Activated T-helper 9 cell treated with anti-CD3 and anti-CD28 coated beads, Interleukin-2, amount 50 U/mL, for 16 hours (primary cell): Measurements from ENCODE around the gene KIF21B.
A peak's percentile ranks its signal among the peaks of the same experiment; 100 is the strongest.

Experiments
- DNase-seq: peaks from one replicate; pipeline ENCODE4 v3.0.0-alpha.2; 2020; ENCODE audit warnings: low read depth

The KIF21B gene

DNA sequence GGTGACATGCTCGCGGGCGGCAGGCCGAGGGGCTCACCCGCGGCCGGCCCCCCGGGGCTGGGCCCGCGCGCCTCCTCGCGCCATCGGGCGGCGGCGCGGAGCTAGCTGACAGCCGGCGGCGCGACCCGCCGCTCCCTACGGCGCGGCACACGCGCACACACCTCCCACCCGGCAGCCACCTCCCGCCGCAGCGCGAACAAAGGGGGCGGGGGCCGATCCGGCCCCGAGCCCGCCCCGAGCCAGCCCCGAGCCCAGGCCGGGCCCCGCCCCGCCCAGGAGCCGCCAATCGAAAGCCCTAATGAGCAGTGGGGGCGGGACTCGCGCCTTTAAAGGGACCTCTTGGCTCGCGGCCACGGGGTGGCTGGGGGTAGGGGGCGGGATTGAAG lies at the start of gene KIF21B:
TSS of gene KIF21B (minus strand) at position 198 of the 386 bp plus-strand sequence. CDS start 331 bp downstream, outside the sequence.
- DNase-seq: peak; percentile 89

- no peak for DNase-seq
These were observed 49.4 kb upstream of the KIF21B start for GRCh38 chr1:201072922-201073321.

DNA sequence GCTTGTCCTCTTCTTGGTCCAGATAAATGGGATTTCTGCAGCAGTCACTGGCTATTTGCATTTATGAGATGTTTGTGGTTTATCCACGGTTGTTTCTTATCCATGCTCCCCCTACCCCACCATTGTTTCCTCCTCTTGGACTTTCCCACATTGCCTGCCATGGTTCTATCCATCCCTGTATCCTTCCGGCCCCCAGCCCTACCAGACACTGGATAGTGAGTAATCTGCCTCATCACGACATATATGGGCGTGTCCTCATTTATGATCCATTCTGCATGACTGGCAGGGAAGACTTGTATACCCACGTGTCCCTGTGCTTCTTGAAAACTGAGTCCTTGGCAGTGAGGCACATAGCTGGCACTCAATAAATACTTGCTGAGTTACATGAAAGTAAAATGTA lies 48.6 kb upstream of the KIF21B start:
- DNase-seq: no peak

GRCh38 chr1:201069636-201070035 lies 46.1 kb upstream of the KIF21B start:
- DNase-seq: no peak

GRCh38 chr1:201068976-201069375 lies 45.5 kb upstream of the KIF21B start:
- DNase-seq: no peak

GRCh38 chr1:201066986-201067385 lies 43.5 kb upstream of the KIF21B start:
- DNase-seq: no peak

DNA sequence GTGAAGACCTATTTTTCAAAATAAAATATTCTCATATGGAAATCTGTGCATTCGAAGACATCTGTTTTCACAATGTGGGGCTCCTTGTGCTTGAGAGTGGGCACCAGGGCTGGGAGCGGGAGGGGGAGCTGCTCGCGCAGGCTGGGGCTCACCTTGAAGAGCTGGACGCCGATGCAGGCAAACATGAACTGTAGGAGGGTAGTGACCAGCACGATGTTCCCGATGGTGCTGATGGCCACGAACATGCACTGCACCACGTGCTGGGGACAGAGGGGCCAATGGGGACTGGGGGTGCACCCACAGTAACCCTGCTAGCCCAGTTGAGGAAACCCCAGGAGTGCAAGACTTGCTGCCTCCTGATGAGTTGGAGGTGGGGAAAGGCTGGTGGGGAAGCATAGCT lies 42.2 kb upstream of the KIF21B start:
- DNase-seq: no peak

DNA sequence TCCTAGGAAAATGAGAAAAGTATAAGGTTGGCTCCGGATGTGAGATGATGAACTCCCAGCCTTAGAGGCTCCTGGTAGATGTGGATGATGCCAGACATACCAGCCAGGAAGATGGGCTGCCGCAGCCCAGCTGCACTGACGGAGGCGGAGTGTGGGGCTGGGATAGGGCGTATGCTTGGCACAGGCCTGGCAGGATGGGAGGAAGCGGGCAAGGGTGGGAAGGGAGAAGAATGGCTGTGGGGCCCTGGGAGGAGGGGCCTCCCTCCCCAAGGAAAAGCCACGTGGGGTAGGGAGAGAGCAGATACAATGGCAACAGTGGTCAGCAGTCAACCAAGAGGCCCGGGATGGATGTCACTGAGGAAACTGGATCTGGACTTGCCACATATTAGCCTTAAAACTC lies 41.3 kb upstream of the KIF21B start:
- no peak for DNase-seq

GRCh38 chr1:201063145-201063544 lies 39.6 kb upstream of the KIF21B start:
- DNase-seq: no peak

- DNase-seq: no peak
These were observed 39.1 kb upstream of the KIF21B start for GRCh38 chr1:201062511-201063091.

GRCh38 chr1:201061886-201062285 lies 38.4 kb upstream of the KIF21B start:
- DNase-seq: no peak

GRCh38 chr1:201061049-201061448 lies 37.5 kb upstream of the KIF21B start:
- no peak for DNase-seq

DNA sequence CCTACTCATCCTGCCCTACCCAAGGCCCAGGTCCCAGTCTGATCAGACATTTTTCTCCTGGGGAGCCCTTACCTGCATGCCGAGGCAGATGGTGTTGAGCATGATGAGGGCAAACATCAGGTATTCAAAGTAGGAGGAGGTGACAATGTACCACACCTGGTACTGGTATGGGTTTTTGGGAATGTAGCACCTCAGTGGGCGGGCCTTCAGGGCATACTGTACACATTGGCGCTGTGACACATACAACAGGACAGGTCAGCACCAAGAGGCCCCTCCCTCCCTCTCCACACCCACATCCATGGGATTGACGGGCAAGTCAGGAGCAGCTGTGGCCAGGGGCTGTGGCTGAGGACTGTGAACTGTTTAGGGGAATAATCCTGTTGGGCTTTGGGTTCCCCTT lies 37.1 kb upstream of the KIF21B start:
- DNase-seq: no peak

GRCh38 chr1:201059871-201060555 lies 36.5 kb upstream of the KIF21B start:
- no peak for DNase-seq

DNA sequence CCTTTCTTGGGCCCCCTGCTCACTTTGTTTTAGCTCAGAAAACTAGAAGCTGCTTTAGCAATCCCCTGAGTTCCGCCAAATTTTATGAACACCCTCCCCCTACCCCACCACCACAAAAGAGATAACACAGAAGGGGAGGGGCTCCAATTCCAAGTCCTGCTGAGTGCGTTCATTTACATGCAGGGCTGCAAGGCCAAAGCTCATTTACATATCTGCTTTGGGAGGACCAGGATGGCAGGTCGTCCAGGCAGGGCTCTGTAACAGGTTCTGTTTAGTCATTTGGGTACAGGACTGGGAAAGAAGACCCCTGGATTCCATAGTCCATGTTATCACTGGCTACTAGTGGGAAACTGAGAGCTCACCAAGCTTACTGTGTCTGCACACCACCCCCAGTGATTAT lies 35.9 kb upstream of the KIF21B start:
- no peak for DNase-seq

DNA sequence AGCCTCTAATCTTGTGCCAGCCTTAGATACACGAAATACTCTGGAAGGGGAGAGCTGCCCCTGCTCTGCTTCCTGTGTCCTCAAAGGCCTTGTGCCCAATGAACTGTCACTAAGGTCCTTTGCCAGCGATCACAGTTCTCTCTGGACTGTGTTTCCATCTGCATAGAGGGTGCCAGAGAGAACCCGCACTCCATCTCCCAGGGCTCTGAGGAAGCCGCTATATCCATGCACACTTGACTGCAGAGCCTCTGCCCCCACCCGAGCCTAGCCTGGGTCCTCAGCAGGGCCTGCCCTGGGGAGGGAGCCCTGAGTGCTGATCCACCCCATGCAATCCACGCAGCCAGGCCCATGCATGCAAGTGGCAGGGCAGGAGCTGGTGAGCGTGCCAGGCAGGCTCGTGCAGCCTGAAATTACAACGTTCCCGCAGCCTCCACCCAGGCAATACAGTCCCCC lies 30.6 kb upstream of the KIF21B start:
- no peak for DNase-seq

GRCh38 chr1:201053155-201053860 lies 29.8 kb upstream of the KIF21B start:
- DNase-seq: no peak

GRCh38 chr1:201051399-201051798 lies 27.9 kb upstream of the KIF21B start:
- DNase-seq: no peak

DNA sequence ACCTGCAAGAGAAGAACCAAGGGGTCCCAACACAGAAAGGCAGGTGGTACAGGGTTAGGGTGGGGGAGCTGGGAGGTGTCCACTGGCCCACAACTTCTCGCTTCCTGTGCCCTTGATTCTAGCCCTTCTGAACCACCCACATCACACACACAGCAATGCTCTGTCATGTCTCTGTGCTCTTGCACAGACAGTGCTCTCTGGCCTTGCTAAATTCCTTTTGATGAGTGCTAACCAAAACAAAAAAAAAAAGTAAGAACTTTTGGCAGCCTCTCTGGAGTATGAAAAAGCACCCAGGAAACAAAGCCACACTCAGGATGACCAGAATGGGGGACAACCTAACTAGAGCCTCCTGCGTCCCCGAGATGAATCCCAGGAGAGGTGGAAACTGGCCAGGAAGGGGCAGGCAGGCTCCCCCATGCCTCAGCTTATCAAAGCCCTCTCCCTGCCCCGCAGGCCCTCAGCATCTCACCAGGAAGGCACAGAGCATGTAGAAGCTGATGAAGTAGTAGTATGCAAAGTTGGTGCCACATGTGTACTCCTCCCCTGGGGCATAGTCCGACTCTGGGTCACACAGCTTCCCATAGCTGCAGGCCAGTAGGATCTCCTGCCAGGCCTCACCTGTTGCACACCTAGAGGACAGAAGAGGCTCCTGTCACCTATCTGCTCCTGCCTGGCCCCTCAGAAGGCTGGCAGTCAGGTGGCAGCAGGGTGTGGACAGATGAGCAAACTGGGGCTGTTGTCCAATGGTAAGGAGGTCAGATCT lies 27.2 kb upstream of the KIF21B start:
- DNase-seq: no peak

DNA sequence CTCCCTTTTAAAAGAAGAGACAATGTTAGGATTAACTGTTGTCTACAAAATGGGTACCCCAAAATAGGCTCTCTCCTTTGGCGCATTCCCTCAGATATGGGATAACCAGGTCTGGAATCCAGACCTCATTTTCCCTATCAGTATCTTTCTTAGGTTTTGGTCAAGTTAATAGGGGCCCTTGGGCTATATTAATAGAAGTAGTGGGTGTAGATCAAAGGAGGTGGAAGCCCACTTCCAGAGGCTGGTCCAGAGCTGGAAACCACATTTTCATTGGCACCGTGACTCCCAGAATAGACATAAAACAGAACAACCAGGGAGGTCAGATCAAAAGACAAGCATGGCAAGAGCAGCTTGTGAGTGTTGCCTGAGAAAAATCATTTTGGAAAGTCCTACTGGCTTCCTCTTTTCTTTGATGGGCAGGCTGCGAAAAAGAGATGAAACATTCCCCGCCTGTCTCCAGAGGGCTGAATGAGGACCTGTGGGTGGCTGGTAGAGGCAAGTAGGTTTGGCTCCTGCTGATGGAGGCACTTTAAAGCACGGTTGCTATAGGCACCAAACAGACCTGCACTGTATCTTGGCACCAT lies 25.8 kb upstream of the KIF21B start:
- DNase-seq: no peak

DNA sequence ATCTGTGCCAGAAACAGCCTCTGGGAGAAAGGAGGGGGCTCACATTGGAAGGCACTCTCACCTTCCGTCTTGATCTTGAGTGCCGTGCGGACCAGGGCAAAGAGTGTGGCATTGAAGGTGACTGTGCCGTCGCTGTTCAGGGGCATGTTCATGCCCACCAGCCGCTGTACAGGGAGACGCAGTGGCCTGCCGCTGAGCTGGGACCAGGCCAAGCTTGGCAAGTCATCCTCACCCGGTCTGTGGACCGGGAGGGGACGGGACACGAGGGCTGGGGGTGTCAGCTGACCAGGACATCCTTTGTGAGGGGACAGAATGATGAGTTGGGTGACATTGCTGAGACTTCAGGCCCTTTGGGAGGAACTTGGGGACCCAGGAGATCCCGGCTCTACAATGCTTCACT lies 25.0 kb upstream of the KIF21B start:
- no peak for DNase-seq

GRCh38 chr1:201044119-201044518 lies 20.6 kb upstream of the KIF21B start:
- DNase-seq: no peak
